Stimulated activated CD8-positive, alpha-beta memory T cell treated with anti-CD3 and anti-CD28 coated beads, Interleukin-7, amount 100 ng/mL, for 4 hours (primary cell): ENCODE measurements around the gene KIF5A.
A peak's percentile ranks its signal among the peaks of the same experiment; 100 is the strongest.

Experiments used
- DNase-seq, 2 donors: peaks; one replicate each; pipeline ENCODE4 v3.0.0-alpha.2; 2020; ENCODE audit warnings: low read depth in 2 of 2

KIF5A gene

GRCh38 chr12:57535764-57536596, 13.9 kb upstream of the KIF5A start:
- DNase-seq: no peak

- DNase-seq: no peak
Measured at GRCh38 chr12:57536597-57536942, 13.3 kb upstream of the KIF5A start.

- no peak for DNase-seq
Measured at GRCh38 chr12:57539134-57539768, 10.6 kb upstream of the KIF5A start.

GRCh38 chr12:57541001-57541400, 8.8 kb upstream of the KIF5A start:
- DNase-seq: no peak

- DNase-seq: no peak
Measured at GRCh38 chr12:57541717-57542116, 8.1 kb upstream of the KIF5A start.

- no peak for DNase-seq
Measured at GRCh38 chr12:57543581-57543980, 6.3 kb upstream of the KIF5A start.

- no peak for DNase-seq
Measured at GRCh38 chr12:57545809-57546437, 3.9 kb upstream of the KIF5A start.

GRCh38 chr12:57546438-57547287, 3.2 kb upstream of the KIF5A start, which contains the start of gene DCTN2:
Gene DCTN2 (minus strand): TSS chr12:57547192. CDS start chr12:57547063, 129 bp downstream.
- DNase-seq: peak; percentile 88 to 91

GRCh38 chr12:57547288-57548012, 2.4 kb upstream of the KIF5A start:
- no peak for DNase-seq

GRCh38 chr12:57548013-57548315, 1.9 kb upstream of the KIF5A start:
- no peak for DNase-seq

GRCh38 chr12:57548488-57548887, 1.4 kb upstream of the KIF5A start:
- no peak for DNase-seq

- DNase-seq: no peak
Measured at GRCh38 chr12:57549203-57549908, 488 bp upstream of the KIF5A start.

GRCh38 chr12:57550641-57551549, 1.1 kb downstream of the KIF5A start:
- no peak for DNase-seq

GRCh38 chr12:57551637-57552305, 1.9 kb downstream of the KIF5A start:
- DNase-seq: no peak

GRCh38 chr12:57552306-57552651, 2.4 kb downstream of the KIF5A start:
- no peak for DNase-seq

GRCh38 chr12:57552835-57553313, 3.0 kb downstream of the KIF5A start:
- no peak for DNase-seq

GRCh38 chr12:57553343-57554202, 3.7 kb downstream of the KIF5A start:
- DNase-seq: no peak

- DNase-seq: no peak
Measured at GRCh38 chr12:57554453-57554852, 4.6 kb downstream of the KIF5A start.
